GM18868 (cell line): Measurements from ENCODE around the gene PSMB2.

Experiments used
- ATAC-seq: cut with Tn5 transposase; IDR thresholded peaks from one replicate; pipeline ENCODE4 v1.9.1; 2021; ENCODE audit warnings: mild to moderate bottlenecking, moderate library complexity; ENCODE audit not compliant: unreplicated experiment

PSMB2 gene

DNA sequence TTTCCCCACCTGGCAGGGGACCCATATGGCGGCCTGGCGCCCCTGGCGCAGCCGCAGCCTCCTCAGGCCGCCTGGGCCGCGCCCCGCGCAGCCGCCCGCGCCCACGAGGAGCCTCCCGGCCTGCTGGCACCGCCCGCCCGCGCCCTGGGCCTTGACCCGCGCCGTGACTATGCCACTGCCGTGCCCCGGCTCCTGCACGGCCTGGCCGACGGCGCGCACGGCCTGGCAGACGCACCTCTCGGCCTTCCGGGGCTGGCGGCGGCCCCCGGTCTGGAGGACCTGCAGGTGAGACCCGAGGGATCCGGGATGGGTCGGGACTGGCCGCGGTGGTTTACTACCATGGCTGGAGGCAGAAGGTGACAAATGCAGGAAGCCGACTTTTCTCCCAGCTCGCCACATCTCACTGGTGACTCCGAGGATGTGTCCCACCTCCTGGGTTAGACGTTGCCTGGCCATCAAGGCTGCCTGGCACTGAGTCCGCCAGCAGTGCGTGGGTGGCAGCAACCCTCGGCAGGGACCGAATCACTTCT lies 67.1 kb downstream of the PSMB2 start:
- ATAC-seq, result no peak

DNA sequence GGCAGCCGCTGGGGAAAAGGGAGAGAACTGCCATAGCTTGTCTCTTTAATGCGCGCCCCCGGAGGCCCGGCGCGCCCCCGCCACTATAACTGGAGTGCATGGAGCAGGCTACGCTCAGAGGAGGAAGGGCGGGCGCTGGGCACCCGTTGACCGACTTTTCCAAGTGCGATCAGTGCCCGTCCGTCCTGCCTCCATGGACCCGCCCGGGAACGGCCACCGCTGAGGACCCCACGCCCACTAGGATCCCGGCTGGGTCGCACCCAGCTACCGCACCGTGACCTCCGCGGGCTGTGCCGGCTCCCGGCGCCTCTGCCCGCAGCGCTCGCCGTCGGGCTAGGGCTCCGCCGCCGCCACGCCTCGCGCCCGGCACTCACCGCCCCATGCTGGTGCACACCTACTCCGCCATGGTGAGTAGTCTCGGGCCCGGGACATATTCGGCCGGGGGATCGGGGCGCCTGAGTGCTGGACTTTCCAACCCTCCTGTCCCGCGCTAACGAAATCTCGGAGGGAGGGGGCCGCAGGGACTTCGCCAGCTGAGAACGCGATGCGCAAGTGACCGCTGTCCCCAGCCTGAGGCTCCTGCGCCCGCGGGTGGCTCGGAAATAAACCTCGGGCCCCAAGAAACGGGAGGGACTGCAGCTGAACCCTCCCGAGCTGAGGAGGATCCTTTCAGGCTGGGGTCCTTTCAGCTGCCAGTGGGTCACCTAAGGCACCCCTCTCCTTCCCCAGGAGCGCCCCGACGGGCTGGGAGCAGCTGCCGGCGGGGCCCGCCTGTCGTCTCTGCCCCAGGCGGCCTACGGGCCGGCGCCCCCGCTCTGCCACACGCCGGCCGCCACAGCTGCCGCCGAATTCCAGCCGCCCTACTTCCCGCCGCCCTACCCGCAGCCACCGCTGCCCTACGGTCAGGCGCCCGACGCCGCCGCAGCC lies 67.9 kb downstream of the PSMB2 start, which contains the start of gene TFAP2E:
TSS of gene TFAP2E (plus strand) at position 117 of the 927 bp plus-strand sequence. CDS start at position 381, 264 bp downstream.
- ATAC-seq, result no peak

DNA sequence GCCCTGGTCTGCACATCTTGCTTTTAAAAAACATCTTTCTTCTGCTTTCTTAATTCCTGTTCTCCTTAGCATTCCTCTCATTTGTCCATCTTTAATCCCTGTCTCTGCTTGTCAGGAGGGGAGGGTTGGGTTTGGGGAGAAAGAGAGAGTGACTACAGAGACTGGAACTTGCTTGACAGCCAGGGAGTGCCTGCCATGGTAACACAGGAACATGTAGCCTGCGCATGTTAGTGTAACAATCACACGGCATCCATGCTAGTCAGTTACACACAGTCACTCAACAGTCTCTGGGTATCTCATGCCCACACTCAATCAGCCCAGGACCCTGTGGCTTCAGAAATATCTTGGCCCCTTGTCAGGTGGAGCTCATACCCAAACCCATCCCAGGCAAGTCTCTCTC lies 69.0 kb downstream of the PSMB2 start:
- no peak for ATAC-seq

DNA sequence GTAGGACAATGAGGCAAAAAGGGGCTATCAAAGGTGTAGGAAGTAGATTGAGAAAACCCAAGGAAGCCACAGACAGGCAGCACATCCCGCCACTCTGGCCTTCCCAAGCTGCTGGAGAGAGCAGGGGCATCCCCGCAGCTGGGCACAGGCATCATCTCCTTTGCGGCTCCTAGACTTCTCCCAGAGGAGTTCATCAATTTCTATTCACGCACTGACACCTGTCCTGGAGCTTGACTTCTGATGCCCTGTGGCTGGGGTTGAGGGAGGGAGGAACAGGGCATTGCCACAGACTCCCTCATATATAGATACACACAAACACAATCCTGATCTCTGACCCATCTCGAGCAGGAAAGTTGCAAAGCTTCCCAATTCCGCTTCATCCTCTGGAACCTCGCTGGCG lies 70.1 kb downstream of the PSMB2 start:
- no peak for ATAC-seq

DNA sequence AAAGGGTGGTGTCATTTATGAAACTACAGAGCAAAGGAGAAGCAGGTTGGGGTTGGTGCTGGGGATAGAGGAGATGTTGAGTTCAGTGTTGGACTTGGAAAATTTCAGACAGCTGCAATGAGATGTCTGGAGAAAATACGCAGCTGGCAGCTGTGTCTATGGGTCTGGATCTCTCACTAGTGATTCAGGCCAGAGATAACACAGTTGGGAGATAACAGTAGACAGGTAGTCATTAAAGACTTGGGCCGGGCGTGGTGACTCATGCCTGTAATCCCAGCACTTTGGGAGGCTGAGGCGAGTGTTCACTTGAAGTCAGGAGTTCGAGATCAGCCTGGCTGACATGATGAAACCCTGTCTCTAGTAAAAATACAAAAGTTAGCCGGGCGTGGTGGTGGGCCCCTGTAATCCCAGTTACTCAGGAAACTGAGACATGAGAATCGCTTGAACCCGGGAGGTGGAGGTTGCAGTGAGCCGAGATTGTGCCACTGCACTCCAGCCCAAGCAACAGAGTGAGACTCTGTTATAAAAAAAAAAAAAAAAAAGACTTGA lies 70.7 kb downstream of the PSMB2 start:
- no peak for ATAC-seq

DNA sequence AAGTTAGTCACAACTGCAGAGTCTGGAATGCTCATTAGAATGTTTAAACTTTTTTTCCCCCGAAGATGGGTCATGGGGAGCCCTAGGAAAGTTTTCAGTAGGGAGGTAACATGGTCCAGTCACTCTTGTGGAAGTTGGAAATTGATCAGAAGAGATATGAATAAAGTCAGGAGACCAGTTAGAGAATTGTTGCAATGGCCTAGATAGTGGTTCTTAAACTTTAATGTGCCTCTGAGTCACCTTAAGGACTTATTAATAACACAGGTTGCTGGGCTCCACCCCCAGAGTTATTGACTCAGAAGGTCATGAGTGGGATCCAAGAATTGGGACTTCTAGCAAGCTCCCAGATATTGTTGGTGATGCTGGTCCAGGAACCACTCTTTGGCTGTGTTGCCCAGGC lies 71.4 kb downstream of the PSMB2 start:
- no peak for ATAC-seq

DNA sequence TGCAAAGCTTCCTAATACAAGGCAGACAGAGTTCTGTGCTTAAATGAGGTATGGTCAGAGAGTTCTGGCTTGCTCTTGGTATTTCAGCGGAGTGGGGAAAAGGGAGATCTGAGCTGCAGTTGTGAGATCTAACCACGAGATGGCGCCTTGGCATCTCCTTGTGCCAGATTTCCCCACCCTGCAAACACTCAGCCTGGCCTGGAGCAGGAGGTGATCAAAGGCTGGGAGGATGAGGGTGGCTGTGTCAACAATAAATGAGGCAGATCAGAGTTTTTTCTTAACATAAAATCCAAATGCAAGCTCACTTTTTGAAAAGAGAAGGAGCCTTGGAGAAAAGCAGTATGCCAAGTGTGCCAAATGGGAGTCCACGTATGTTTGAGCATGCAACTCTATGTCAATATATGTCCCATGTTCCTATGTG lies 72.3 kb downstream of the PSMB2 start:
- ATAC-seq, result no peak

DNA sequence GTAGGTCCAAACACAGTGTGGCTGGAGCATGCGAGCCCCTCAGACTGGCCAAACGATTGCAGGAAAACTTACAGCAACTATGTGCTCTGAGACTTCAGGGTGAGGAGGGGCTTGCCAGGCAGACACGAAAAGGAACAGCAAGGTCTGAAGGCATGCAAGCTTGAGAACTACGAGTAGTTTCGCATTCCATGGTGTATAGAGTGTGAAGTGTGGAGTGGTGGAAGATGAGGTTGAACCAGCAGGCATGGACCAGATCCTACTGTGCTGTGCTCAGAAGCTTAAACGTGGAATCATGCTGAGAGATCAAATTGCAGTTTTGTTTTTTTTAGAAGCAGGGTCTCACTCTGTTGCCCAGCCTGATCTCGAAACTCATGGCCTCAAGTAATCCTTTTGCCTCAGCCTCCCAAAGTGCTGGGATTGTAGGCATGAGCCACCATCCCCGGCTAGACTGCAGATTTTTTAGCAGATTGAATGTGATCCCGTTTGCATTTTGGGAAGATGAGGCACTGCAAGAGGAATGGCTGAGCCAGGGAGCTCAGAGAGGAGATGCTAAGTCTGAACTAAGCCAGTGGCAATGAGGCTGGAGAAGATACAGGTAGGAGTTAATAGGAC lies 73.3 kb downstream of the PSMB2 start:
- no peak for ATAC-seq

DNA sequence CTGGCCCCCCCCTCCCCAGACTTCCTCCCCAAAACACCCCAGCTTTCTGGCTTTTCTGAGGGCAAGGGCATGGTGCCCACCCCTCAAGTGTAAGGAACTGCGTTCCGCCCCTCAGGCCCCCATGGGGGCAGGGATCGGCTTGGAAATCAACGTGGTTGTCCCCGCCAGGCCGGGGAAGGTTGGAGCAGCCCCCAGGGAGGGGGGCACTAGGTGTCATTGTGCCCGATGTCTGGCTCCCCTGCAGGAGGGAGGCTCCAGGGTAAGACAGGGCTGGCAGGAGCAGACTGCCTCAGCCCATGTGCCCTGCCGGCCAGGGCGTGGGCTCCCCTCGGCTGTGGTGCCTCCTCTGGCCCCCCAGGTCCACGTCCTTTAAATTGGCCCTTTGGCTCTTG lies 75.6 kb downstream of the PSMB2 start:
- no peak for ATAC-seq

DNA sequence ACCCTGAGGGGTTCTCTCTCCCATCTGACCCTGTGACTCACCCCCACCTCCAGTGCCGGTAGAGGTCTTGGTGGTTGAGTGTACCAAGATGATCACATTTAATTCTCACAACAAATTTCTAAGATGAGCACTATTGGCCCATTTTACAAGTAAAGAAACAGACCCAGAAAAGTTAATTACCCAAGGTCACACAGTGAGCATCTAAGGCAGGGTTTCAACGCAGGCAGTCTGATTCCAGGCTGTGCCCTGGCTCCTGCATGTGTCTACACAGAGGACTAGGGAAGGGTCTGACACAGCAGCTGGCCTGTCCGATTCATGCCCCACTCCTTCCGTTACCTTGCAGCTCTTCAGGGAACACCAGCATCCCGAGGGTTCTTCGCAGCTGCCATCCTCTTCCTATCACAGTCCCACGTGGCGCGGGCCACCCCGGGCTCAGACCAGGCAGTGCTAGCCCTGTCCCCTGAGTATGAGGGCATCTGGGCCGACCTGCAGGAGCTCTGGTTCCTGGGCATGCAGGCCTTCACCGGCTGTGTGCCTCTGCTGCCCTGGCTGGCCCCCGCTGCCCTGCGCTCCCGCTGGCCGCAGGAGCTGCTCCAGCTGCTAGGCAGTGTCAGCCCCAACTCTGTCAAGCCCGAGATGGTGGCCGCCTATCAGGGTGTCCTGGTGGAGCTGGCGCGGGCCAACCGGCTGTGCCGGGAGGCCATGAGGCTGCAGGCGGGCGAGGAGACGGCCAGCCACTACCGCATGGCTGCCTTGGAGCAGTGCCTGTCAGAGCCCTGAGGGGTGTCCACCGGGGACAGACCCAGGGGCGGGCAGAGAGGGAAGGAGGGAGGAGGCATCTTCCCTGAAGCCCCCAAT lies 76.2 kb downstream of the PSMB2 start:
- no peak for ATAC-seq

DNA sequence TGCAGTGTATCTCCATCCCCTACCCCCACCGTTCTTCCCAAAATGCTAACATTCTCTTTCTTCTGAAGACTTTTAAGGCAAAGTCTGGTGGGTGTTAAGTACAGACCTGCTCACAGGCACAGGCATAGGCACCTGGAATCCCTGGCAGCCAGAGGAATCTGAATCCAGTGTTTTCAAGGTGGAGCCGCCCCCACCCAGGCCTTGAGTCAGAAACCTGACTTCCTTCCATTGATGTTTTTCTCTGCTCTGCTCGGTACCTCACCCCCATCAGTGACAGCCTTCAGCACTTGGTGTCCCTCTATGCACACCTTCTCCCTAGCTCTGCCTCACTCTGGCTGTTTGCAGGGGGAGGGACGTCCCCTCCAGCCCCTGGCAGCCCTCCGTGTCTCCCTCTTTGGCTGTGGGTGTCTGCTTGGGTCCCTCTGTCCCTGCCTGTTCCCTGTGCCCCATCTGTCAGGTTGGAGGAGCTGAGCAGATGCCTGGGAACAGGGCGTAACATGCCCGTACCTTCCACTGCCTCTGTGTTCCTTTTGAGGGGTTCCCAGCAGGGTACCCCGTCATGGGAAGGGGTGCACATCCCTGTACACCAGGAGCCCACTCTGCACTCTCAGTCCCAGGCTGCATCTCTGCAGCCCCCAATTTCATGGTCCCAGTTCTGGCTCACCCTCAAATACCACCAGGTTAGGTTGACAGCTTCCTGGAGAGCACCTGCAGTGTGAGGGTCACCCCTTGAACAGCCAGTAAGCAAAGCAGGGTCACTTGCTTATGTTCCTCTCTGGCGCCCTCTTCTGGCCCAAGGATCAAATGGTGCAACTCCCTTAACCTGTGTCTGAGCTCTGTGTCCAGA lies 77.1 kb downstream of the PSMB2 start:
- ATAC-seq, result no peak

DNA sequence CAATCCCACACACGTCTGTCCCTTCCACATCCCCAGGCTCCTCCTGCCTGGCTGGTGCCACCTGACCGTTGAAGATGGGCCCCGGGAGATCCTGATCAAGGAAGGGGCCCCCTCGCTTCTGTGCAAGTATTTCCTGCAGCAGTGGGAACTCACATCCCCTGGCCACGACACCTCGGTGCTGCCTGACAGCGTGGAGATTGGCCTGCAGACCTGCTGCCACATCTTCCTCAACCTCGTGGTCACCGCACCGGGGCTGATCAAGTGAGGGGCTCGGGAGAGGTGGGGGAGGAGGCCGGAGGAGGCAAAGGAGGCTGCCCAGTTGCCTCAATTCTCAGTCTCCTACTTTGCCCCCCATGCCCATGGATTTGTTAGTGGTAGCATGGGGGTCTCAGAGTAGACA lies 78.2 kb downstream of the PSMB2 start:
- ATAC-seq, result no peak

DNA sequence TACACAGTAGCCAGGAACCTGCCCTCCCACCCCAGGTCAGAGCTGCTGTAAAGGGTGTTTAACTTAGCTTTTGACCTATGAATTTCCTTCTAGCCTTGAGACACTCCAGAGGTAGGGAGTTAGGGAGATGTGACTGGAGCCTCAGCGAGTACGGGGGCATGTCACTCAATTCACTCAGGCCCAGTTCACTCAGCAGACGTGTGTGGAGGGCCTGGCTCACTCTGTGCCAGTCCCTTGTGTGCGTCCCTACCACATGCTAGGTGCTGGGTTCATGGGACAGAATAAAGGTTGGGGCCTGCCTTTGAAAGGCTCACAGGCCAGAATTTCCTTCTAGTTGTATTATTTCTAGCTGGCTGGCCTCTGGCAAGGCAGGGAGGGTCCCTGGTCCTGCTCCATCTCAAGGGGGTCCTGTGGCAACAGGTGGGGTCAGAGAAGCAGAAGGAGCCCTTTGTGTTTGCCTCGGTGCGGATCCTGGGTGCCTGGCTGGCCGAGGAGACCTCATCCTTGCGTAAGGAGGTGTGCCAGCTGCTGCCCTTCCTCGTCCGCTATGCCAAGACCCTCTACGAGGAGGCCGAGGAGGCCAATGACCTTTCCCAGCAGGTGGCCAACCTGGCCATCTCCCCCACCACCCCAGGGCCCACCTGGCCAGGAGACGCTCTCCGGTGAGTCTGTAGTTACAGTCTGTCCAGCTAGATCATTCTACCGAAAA lies 79.2 kb downstream of the PSMB2 start:
- no peak for ATAC-seq

DNA sequence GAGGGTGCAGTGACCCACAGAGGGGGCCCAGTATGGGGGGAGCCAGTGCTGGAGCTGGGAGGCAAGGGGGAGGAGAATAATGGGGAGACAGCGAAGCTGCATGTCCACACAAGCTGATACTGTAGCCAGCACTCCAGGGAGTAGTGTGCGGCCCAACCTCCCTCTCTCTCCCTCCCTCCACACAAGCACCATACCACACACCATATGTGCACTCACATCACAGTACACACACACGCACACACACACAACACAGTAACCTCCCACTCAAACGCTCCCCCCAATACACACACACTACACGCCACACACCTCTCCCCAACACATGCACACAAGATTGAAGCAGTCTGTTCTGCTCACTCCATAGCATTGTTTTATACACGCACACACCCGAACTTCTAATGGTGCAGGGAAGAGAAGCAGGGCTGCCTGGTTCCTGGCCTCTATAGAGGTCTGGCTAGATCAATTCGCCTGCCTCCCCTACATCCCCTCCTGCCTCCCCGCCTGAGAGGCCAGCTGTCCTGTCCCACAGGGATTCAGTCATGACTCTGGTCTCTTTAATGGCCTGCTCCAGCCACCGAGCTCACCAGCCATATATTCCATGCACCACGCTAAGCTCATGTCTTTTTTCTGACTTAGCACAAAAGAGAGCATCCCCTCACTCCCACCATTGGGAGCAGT lies 79.9 kb downstream of the PSMB2 start:
- no peak for ATAC-seq

DNA sequence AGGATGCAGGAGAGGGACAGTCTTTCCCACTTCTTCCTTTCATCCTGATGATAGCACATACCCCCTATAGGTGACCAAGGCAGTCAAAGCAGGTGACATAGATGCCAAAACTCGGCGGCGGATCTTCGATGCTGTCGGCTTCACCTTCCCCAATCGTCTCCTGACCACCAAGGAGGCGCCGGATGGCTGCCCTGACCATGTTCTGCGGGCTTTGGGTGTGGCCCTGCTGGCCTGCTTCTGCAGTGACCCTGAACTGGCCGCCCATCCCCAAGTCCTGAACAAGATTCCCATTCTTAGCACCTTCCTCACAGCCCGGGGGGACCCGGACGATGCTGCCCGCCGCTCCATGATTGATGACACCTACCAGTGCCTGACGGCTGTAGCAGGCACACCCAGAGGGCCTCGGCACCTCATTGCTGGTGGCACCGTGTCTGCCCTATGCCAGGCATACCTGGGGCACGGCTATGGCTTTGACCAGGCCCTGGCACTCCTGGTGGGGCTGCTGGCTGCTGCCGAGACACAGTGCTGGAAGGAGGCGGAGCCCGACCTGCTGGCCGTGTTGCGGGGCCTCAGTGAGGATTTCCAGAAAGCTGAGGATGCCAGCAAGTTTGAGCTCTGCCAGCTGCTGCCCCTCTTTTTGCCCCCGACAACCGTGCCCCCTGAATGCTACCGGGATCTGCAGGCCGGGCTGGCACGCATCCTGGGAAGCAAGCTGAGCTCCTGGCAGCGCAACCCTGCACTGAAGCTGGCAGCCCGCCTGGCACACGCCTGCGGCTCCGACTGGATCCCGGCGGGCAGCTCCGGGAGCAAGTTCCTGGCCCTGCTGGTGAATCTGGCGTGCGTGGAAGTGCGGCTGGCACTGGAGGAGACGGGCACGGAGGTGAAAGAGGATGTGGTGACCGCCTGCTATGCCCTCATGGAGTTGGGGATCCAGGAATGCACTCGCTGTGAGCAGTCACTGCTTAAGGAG lies 80.8 kb downstream of the PSMB2 start:
- ATAC-seq, result no peak

DNA sequence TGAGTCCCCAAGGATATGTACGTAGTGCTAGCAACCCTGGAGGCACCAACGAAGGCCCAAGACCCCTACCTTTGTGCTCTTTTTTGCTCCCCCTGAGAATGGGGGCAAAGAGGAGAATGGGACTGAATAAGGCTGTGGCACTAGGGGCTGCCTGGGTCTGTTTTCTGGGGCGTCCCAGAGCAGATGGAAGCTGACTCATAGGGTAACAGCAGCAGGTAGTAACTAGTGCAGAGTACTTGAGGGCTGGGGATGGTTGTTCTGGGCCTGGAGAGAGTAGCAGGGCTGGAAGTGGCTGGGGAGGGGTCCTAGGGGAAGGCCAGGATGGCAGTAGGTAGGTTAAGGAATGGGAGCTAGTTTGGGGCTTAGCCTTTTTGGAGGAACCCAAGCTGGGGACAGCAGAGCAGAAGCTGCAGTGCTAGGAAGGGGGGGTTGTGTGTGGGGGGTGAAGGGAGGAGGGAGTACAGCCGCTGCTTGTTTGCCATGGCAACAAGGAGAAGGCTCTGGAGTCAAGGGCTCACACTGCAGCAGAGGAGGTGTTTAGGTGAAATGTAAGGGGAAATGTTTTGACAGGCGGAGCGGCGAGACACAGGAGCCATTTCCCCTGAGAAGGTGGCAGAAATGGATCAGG lies 81.9 kb downstream of the PSMB2 start:
- no peak for ATAC-seq
